Fibroblast of villous mesenchyme (primary cell): Measurements from ENCODE around the gene PRC1. TPM values are rescaled to one million over a fixed set of nuclear protein-coding genes. Genes with fewer than 3 reads are reported as not detected.

Experiments used
- DNase-seq: peaks from one replicate; pipeline ENCODE4 v3.0.0-alpha.2; 2010; ENCODE audit warnings: low read depth
- H3K4me3 ChIP-seq: 2 replicates; pipeline ENCODE4 v1.5.1; 2011; ENCODE audit warnings: low read depth, mild to moderate bottlenecking, low read length
- total RNA-seq: library from RNA; depleted of rRNA; stranded (reverse); fragments of >200 nt; gene quantifications from 2 replicates; pipeline ENCODE4 v1.2.3, GENCODE V29; 2012
- TF ChIP-seq, protein P1 (sequence below): IDR thresholded peaks from 2 replicates; pipeline ENCODE4 v1.5.1; 2012; ENCODE audit warnings: low read depth, mild to moderate bottlenecking, low read length; ENCODE audit not compliant: insufficient read depth

Gene PRC1, protein sequence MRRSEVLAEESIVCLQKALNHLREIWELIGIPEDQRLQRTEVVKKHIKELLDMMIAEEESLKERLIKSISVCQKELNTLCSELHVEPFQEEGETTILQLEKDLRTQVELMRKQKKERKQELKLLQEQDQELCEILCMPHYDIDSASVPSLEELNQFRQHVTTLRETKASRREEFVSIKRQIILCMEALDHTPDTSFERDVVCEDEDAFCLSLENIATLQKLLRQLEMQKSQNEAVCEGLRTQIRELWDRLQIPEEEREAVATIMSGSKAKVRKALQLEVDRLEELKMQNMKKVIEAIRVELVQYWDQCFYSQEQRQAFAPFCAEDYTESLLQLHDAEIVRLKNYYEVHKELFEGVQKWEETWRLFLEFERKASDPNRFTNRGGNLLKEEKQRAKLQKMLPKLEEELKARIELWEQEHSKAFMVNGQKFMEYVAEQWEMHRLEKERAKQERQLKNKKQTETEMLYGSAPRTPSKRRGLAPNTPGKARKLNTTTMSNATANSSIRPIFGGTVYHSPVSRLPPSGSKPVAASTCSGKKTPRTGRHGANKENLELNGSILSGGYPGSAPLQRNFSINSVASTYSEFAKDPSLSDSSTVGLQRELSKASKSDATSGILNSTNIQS
- 61.5 and 113 TPM in 2 replicates for total RNA-seq

DNA sequence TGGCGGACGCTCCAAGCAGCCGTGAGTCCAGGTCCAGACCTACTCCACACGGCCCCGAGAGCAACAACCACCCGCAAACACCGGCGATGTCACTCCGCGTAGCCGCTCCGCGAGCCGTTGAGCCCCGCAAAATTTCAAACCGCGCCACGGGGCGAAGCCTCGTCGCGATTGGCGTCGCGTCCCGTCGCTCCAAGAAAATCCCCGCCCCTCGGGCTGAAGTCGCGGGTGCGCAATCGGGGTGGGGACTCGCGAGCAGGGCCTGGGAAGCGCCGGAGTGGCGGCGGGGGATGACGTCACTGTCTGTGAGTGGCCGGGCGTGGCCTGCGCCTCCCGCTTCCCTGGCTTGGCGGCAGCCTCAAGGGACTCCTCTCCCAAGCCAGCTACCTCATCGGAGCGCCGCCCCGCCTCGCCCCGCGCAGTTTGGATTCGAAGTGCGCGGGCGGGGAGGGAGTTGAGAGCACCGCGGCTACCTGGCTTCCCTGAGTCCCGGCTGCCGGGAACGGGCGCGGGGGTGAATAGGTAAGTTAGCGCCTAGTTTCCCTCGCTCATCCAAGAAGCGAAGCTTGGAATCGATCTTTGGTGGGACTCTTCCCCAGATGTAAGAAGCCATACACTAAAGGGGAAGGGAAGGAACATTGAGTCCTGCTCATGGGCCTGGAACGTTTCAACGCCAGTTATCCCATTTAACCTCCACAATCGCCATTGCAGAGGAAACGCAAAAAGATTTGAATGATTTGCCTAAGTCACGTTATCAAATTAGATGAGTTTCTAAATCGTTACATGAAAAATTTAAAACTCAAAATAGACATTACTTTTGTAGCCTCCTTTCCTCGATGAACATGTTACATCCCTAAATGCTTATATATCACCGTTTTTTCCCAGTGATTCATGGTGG lies at the start of gene PRC1:
Gene PRC1 (minus strand): TSS at position 119 of the 895 bp plus-strand sequence. CDS start 118 bp downstream, at position 1.
- peak; percentile 99 for DNase-seq
- peak within 1 kb of the TSS; percentile 99 for H3K4me3 ChIP-seq
- TF ChIP-seq, protein P1, sequence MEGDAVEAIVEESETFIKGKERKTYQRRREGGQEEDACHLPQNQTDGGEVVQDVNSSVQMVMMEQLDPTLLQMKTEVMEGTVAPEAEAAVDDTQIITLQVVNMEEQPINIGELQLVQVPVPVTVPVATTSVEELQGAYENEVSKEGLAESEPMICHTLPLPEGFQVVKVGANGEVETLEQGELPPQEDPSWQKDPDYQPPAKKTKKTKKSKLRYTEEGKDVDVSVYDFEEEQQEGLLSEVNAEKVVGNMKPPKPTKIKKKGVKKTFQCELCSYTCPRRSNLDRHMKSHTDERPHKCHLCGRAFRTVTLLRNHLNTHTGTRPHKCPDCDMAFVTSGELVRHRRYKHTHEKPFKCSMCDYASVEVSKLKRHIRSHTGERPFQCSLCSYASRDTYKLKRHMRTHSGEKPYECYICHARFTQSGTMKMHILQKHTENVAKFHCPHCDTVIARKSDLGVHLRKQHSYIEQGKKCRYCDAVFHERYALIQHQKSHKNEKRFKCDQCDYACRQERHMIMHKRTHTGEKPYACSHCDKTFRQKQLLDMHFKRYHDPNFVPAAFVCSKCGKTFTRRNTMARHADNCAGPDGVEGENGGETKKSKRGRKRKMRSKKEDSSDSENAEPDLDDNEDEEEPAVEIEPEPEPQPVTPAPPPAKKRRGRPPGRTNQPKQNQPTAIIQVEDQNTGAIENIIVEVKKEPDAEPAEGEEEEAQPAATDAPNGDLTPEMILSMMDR, result no peak

DNA sequence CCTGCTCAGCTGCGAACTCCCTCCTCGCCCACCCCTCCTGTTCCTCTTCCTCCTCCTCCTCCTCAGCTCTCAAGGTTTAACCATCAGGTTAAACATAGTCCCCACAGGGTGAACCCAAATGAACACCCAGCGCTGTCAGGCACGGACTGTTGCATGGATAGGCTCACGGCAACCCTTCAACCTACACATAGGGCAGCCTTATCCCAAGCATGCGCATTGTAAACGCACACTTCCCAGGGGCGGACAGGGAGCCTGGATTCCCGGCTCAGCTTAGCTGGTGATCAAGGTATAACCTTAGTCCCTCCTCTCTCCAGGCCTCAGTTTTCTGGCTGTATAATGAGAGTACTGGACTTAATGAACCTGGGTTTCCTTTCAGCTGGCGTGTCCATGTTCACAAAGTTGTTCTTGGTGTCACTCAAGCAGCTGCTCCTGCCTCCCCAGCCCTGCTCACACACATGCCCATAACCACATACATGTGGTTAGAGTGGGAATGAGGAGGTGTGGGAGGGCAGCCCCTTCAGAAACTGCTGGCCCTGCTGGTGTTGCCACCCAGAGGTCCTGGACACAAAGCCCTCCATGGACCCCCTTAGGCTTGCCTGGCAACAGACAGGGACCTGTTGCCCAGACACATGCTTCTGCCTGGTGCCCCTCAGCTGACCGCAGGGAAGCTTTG lies 49.0 kb upstream of the PRC1 start:
- TF ChIP-seq, protein P1, result no peak
- no peak overlapping the region for H3K4me3 ChIP-seq
- DNase-seq, result no peak

DNA sequence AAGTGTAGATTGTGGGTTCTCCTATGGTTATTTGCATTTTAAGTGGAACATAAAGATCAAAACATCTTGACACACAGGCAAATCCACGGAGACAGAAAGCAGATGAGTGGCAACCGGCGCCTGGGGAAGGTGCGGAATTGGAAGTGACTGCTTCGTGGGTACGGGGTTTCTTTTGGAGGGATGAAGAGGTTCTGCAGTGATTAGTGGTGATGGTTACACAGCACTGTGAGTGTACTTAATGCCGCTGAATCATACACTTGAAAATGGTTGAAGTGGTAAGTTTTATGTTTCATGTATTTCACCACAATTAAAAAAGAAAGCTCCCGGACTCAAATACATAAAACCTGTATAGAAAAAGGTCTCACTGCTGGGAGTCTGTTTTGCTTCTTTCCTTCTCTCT lies 46.5 kb upstream of the PRC1 start:
- no peak for DNase-seq
- H3K4me3 ChIP-seq, result no peak overlapping the region

DNA sequence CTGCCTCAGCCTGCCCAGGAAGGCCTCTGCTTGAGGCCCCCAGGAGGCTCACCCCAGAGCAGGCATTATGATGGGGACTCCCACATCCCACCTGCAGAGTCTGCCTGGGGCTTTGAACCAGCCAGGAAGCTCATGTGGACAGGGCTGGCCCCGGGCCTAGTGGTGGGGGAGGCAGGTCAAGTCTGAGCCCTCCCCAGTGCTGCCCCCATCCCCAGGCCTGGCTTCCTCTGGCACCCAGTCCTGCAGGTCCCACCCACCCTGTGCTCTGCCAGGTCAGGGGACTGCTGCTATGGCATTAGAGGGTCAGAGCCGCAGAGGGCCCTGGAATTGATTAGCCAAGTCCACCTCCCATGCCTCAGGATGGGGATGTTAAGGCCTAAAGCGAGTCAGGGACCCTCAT lies 45.7 kb upstream of the PRC1 start:
- H3K4me3 ChIP-seq, result no peak overlapping the region
- no peak for DNase-seq
- TF ChIP-seq, protein P1, result no peak

More for the DNA sequence above, 46.5 kb upstream of the PRC1 start:
- TF ChIP-seq, protein P1, result no peak

DNA sequence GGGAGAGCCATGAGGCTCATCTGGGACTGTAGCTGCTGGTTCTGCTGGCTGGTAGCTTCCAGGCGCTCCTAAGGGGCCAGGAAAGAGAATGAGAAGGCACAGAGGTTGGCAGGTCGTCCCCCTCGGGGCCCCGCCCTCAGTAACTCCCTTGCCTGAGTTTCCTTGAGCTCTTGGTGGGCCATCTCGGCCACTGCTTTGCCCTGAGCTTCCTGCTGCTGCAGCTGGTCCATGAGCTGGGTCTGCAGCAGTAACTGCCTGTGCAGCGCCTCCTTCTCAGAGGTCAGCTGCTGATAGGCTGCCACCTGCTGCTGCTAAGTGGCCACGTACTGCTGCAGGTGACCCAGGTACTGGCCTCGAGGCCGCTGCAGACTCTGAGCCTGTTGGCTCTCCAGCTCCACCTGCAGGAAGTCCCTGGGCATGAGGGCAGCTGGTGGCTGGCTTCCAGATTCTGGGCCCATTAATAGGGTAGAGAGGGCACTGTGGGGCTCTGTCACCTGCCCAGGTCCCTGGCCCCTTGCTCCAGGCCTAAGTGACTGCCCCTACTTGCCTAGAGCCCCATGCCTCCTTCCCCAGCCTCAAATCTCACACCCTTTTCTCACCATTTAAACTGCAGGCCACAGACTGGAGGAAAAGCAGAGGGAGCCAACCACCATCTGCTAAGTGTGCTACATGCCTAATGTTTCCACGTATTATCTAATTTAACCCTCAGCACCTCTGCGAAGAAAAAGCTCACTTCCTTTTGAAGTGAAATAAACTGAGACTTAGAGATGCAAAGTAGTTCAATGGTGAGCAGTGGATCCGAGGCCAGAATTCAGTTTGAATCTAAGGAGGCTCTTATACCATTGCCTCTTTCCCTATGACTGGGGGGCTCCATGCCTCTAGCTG lies 38.8 kb upstream of the PRC1 start:
- DNase-seq, result peak; percentile 16
- no peak overlapping the region for H3K4me3 ChIP-seq
- TF ChIP-seq, protein P1, result peak; percentile 63
